Keratinocyte (primary cell): ENCODE measurements around the gene PIEZO1. TPM values are rescaled to one million over a fixed set of nuclear protein-coding genes. Genes with fewer than 3 reads are reported as not detected.

Experiments
- DNase-seq: peaks from one replicate; pipeline ENCODE4 v3.0.0-alpha.2; 2011; ENCODE audit warnings: low read depth, missing footprints, low spot score
- FAIRE-seq: peaks from 2 replicates; lab custom pipeline; 2011; peaks lifted over from hg19 to GRCh38; lab: Jason Lieb, UNC
- H2AFZ ChIP-seq: 2 replicates; pipeline ENCODE4 v1.6.0; 2012; ENCODE audit warnings: low read length, control low read depth, inconsistent platforms; ENCODE audit not compliant: control insufficient read depth
- H3K27ac ChIP-seq: 2 replicates; pipeline ENCODE4 v1.5.1; 2011; ENCODE audit warnings: low read length; ENCODE audit not compliant: control insufficient read depth, insufficient read depth
- H3K27me3 ChIP-seq: 3 replicates; pipeline ENCODE4 v1.6.0; 2011; ENCODE audit warnings: low read length; ENCODE audit not compliant: control insufficient read depth, insufficient read depth; ENCODE audit errors: extremely low read depth
- H3K36me3 ChIP-seq, 2 experiments: 2 replicates in 1 of 2; 3 replicates in 1 of 2; pipeline ENCODE4 v1.5.1; 2011; ENCODE audit warnings: low read length in 2 of 2, mild to moderate bottlenecking in 1 of 2; ENCODE audit not compliant: control insufficient read depth in 2 of 2, insufficient read depth in 2 of 2; ENCODE audit errors: extremely low read depth in 1 of 2
- H3K4me1 ChIP-seq: 3 replicates; pipeline ENCODE4 v1.5.1; 2011; ENCODE audit warnings: low read length; ENCODE audit not compliant: control insufficient read depth, insufficient read depth; ENCODE audit errors: extremely low read depth
- H3K4me2 ChIP-seq: 3 replicates; pipeline ENCODE4 v1.6.0; 2011; ENCODE audit warnings: low read depth, low read length; ENCODE audit not compliant: control insufficient read depth, insufficient read depth; ENCODE audit errors: extremely low read depth
- H3K4me3 ChIP-seq, 3 experiments: fragments of 200-600 bp in 1 of 3; sonication (generic) in 1 of 3; 2 replicates in 2 of 3; 3 replicates in 1 of 3; pipeline ENCODE4 v1.5.1; 2011 to 2016; ENCODE audit warnings: low read length in 3 of 3, mild to moderate bottlenecking in 3 of 3, control low read depth in 2 of 3, inconsistent platforms in 1 of 3, low read depth in 1 of 3, mixed read lengths in 1 of 3, mixed run types in 1 of 3, moderate library complexity in 1 of 3; ENCODE audit not compliant: control insufficient read depth in 2 of 3, insufficient read depth in 2 of 3; ENCODE audit errors: extremely low read depth in 1 of 3
- H3K79me2 ChIP-seq: 2 replicates; pipeline ENCODE4 v1.6.0; 2012; ENCODE audit warnings: low read length; ENCODE audit not compliant: control insufficient read depth, insufficient read depth
- H3K9ac ChIP-seq: 3 replicates; pipeline ENCODE4 v1.6.0; 2011; ENCODE audit warnings: low read length; ENCODE audit not compliant: control insufficient read depth, insufficient read depth; ENCODE audit errors: extremely low read depth
- H3K9me1 ChIP-seq: 3 replicates; pipeline ENCODE4 v1.6.0; 2011; ENCODE audit warnings: low read length; ENCODE audit not compliant: control insufficient read depth, insufficient read depth; ENCODE audit errors: extremely low read depth
- H3K9me3 ChIP-seq: 2 replicates; pipeline ENCODE4 v1.5.1; 2012; ENCODE audit warnings: low read depth, low read length; ENCODE audit not compliant: control insufficient read depth
- H4K20me1 ChIP-seq: 3 replicates; pipeline ENCODE4 v1.6.0; 2011; ENCODE audit warnings: low read length; ENCODE audit not compliant: control insufficient read depth, insufficient read depth; ENCODE audit errors: extremely low read depth
- EZH2 ChIP-seq: IDR thresholded peaks from one replicate; pipeline ENCODE4 v1.6.1; 2012; ENCODE audit warnings: inconsistent platforms, mild to moderate bottlenecking, low read length, moderate library complexity
- dilution Hi-C: fragments of 300-500 bp; cut with MboI; formaldehyde crosslinking; loops from one replicate; pipeline ENCODE4 v1.7.0; 2020; ENCODE audit warnings: low sequenced_read_pairs; ENCODE audit not compliant: extremely low pct_ligation_motif_present
- polyA plus RNA-seq, 5 experiments: library from polyadenylated mRNA; depleted of rRNA in 3 of 5; stranded (reverse) in 3 of 5; stranded (forward) in 1 of 5; unstranded in 1 of 5; fragments of >200 nt; gene quantifications; 1 replicate in 1 of 5; 2 replicates in 3 of 5; 3 replicates in 1 of 5; pipeline versions ENCODE4 v1.2.1 to v1.2.3, GENCODE V29; 2011 to 2012; ENCODE audit warnings: missing spikeins in 2 of 5, low read depth in 1 of 5, low replicate concordance in 1 of 5
- TF ChIP-seq, protein P1 (sequence below), 3 experiments: IDR thresholded peaks in 1 of 3; conservative IDR thresholded peaks in 1 of 3; optimal IDR thresholded peaks in 1 of 3; 2 replicates in 2 of 3; 3 replicates in 1 of 3; pipeline versions ENCODE3 to v1.5.1; 2011; ENCODE audit warnings: low read length in 3 of 3, mild to moderate bottlenecking in 3 of 3, moderate library complexity in 2 of 3, control low read depth in 1 of 3, inconsistent platforms in 1 of 3; ENCODE audit not compliant: insufficient read depth in 2 of 3; ENCODE audit errors: extremely low read depth in 1 of 3

PIEZO1 gene
- polyA plus RNA-seq, 1 donor (not counting 4 experiments of a cell fraction or from before 2014, with no cell fraction given), result 62.8 TPM

DNA sequence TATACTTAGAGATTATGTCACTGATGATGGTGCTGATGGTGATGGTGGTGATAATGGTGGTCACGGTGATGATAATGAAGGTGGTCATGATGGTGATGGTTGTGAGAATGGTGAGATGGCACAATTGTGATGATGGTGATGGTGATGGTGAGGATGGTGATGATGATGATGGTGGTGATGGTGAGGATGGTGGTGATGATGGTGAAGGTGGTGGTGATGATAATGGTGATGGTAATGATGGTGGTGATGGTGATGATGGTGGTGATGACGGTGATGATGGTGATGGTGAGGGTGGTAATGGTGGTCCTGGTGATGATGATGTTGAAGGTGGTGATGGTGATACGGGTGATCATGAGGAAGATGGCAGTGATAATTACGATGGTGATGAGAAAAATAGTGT is 13.1 kb upstream of the PIEZO1 start:
- Histone ChIP-seq H3K27me3 (peaks cover 2% of the 10 kb centered on the region), H3K9me3 (no peaks in the 10 kb centered on the region), H3K4me2 (no peak overlapping the region), H3K27ac (no peak overlapping the region), H3K9me1 (no peaks in the 10 kb centered on the region), H3K4me3 (no peak overlapping the region), H3K36me3 (no peaks in the 10 kb centered on the region), H3K79me2 (no peaks in the 10 kb centered on the region), H3K4me1 (peaks cover 2% of the 10 kb centered on the region), H4K20me1 (no peaks in the 10 kb centered on the region), H2AFZ (no peak overlapping the region), H3K9ac (no peak overlapping the region)
- TF ChIP-seq EZH2, result no peak
- TF ChIP-seq, protein P1, sequence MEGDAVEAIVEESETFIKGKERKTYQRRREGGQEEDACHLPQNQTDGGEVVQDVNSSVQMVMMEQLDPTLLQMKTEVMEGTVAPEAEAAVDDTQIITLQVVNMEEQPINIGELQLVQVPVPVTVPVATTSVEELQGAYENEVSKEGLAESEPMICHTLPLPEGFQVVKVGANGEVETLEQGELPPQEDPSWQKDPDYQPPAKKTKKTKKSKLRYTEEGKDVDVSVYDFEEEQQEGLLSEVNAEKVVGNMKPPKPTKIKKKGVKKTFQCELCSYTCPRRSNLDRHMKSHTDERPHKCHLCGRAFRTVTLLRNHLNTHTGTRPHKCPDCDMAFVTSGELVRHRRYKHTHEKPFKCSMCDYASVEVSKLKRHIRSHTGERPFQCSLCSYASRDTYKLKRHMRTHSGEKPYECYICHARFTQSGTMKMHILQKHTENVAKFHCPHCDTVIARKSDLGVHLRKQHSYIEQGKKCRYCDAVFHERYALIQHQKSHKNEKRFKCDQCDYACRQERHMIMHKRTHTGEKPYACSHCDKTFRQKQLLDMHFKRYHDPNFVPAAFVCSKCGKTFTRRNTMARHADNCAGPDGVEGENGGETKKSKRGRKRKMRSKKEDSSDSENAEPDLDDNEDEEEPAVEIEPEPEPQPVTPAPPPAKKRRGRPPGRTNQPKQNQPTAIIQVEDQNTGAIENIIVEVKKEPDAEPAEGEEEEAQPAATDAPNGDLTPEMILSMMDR (optimal IDR thresholded peaks at IDR 0.05 in 1 of 3, IDR thresholded peaks at IDR 0.05 in 1 of 3, conservative IDR thresholded peaks at IDR 0.05 in 1 of 3; ENCODE audit: extremely low read depth in 1 of 3, insufficient read depth in 2 of 3, low read length in 3 of 3), result no peak
- dilution Hi-C loops, result no loop called here
- no peak for FAIRE-seq
- no peak for DNase-seq

- dilution Hi-C loops, result no loop called here
- H3K9me3 ChIP-seq, result no peaks in the 10 kb centered on the region
- no peak for FAIRE-seq
Measured at GRCh38 chr16:88796278-88796677, 11.3 kb upstream of the PIEZO1 start.

More at GRCh38 chr16:88796278-88796677, 11.3 kb upstream of the PIEZO1 start:
- DNase-seq, result no peak
- no peak overlapping the region for H3K27ac ChIP-seq
- H3K4me1 ChIP-seq, result no peaks in the 10 kb centered on the region
- H3K4me3 ChIP-seq, result no peak overlapping the region
- no peaks in the 10 kb centered on the region for H3K79me2 ChIP-seq
- no peak for TF ChIP-seq EZH2
- TF ChIP-seq, protein P1 (optimal IDR thresholded peaks at IDR 0.05 in 1 of 3, IDR thresholded peaks at IDR 0.05 in 1 of 3, conservative IDR thresholded peaks at IDR 0.05 in 1 of 3; ENCODE audit: extremely low read depth in 1 of 3, insufficient read depth in 2 of 3, low read length in 3 of 3), result no peak
- no peak overlapping the region for H3K4me2 ChIP-seq
- H3K9me1 ChIP-seq, result no peaks in the 10 kb centered on the region
- H3K27me3 ChIP-seq, result peaks cover 18% of the 10 kb centered on the region
- H2AFZ ChIP-seq, result no peak overlapping the region
- H3K9ac ChIP-seq, result no peak overlapping the region
- H4K20me1 ChIP-seq, result no peaks in the 10 kb centered on the region
- H3K36me3 ChIP-seq, result no peaks in the 10 kb centered on the region
